CD4-positive, alpha-beta memory T cell (primary cell): ENCODE results near the gene MMP7. TPM values are rescaled to one million over a fixed set of nuclear protein-coding genes. Genes with fewer than 3 reads are reported as not detected.

ENCODE experiments used
- CTCF ChIA-PET: fragments of 350-600 bp; sonication (Branson Sonifier 250); formaldehyde crosslinking; loops from one replicate; lab custom pipeline; 2021; ENCODE audit warnings: inconsistent platforms; ENCODE audit not compliant: partially characterized antibody; lab: Charles Lee
- POLR2A ChIA-PET: fragments of 350-600 bp; sonication (Branson Sonifier 250); formaldehyde crosslinking; loops from one replicate; lab custom pipeline; 2021; ENCODE audit not compliant: partially characterized antibody; lab: Charles Lee
- DNase-seq, 5 donors: peaks; one replicate each; pipeline versions ENCODE4 v3.0.0 to v3.0.0-alpha.2; 2020 to 2022; ENCODE audit warnings: mixed read lengths in 1 of 5
- H3K27ac ChIP-seq: one replicate; pipeline ENCODE4 v1.7.0; 2013; ENCODE audit warnings: low read depth, low read length
- H3K27me3 ChIP-seq: 2 replicates; pipeline ENCODE4 v1.7.0; 2013; ENCODE audit warnings: mild to moderate bottlenecking, low read length, moderate library complexity; ENCODE audit not compliant: insufficient read depth
- H3K36me3 ChIP-seq: 2 replicates; pipeline ENCODE4 v1.7.0; 2013; ENCODE audit warnings: mild to moderate bottlenecking, low read length, moderate library complexity; ENCODE audit not compliant: insufficient read depth
- H3K4me1 ChIP-seq: 2 replicates; pipeline ENCODE4 v1.7.0; 2013; ENCODE audit warnings: mild to moderate bottlenecking, low read length, moderate library complexity; ENCODE audit not compliant: insufficient read depth
- H3K4me3 ChIP-seq, 2 donors: one replicate each; pipeline ENCODE4 v1.7.0; 2013; ENCODE audit warnings: low read length in 2 of 2, mild to moderate bottlenecking in 1 of 2
- H3K9me3 ChIP-seq, 2 donors: one replicate each; pipeline ENCODE4 v1.7.0; 2013; ENCODE audit warnings: low read length in 2 of 2, control low read depth in 1 of 2; ENCODE audit not compliant: control insufficient read depth in 1 of 2
- H3K27ac Mint-ChIP-seq, 7 donors: one replicate each; pipeline ENCODE4 v1.8.0; 2020 to 2021; ENCODE audit warnings: mixed read lengths in 7 of 7, mild to moderate bottlenecking in 6 of 7, inconsistent platforms in 3 of 7, moderate library complexity in 3 of 7
- H3K27me3 Mint-ChIP-seq, 2 donors: one replicate each; pipeline ENCODE4 v1.8.0; 2020 to 2021; ENCODE audit warnings: mixed read lengths in 2 of 2
- H3K36me3 Mint-ChIP-seq, 2 donors: one replicate each; pipeline ENCODE4 v1.8.0; 2020 to 2021; ENCODE audit warnings: mixed read lengths in 2 of 2, inconsistent platforms in 1 of 2, mild to moderate bottlenecking in 1 of 2
- H3K4me1 Mint-ChIP-seq, 4 donors: one replicate each; pipeline ENCODE4 v1.8.0; 2020 to 2021; ENCODE audit warnings: mixed read lengths in 4 of 4, mild to moderate bottlenecking in 1 of 4
- H3K4me3 Mint-ChIP-seq, 8 donors: one replicate each; pipeline ENCODE4 v1.8.0; 2020 to 2021; ENCODE audit warnings: mixed read lengths in 8 of 8, mild to moderate bottlenecking in 7 of 8, moderate library complexity in 6 of 8, inconsistent platforms in 3 of 8
- H3K9me3 Mint-ChIP-seq, 8 donors: one replicate each; pipeline ENCODE4 v1.8.0; 2020 to 2021; ENCODE audit warnings: mixed read lengths in 8 of 8, mild to moderate bottlenecking in 5 of 8, inconsistent platforms in 3 of 8, moderate library complexity in 1 of 8
- intact Hi-C: fragments of 100-400 bp; cut with micrococcal nuclease; formaldehyde crosslinking; loops from one replicate; pipeline ENCODE4 v1.15.1; 2023
- polyA plus RNA-seq, 2 donors: library from polyadenylated mRNA; unstranded; fragments of 300-500 nt; fragmentation: Illumina TruSeq; gene quantifications; one replicate each; pipeline ENCODE4 v1.2.3, GENCODE V29; 2021
- total RNA-seq, 2 experiments: library from RNA; stranded (reverse); gene quantifications; one replicate each; pipeline ENCODE4 v1.2.3, GENCODE V29; 2021

MMP7 gene
- total and polyA plus RNA-seq, 4 experiments from 2014 or later: not detected

DNA sequence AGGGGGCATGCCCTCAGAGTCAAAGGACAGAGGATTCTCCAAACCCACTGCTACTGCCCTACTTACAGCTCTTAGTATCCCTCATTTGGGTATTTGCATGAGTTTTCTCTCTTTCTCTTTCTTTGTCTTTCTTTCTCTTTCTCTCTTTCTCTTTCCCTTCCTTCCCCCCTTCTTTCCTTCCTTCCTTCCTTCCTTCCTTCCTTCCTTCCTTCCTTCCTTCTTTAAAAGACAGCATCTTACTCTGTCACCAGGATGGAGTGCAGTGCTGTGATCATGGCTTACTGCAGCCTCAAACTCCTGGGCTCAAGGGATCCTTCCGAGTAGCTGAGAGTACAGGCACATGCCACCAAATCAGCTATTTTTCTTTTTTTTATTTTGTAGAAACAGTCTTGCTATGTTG, 14.0 kb upstream of the MMP7 start:
- CTCF ChIA-PET: interaction anchor here (0.7 to 2.5 kb wide), 3 partner anchors 8 to 1919 kb away, joined by 3 to 10 read pairs (median 4); no protein-coding TSS in a partner anchor
- peaks cover 0 to 4% of the 10 kb centered on the region in 2 donors for H3K27me3 Mint-ChIP-seq
- peaks cover 0 to 3% (median 0%) of the 10 kb centered on the region in 4 donors for H3K4me1 Mint-ChIP-seq
- no peak overlapping the region for H3K4me3 Mint-ChIP-seq
- intact Hi-C loops: no loop called here
- H3K27ac Mint-ChIP-seq: no peak overlapping the region
- no peaks in the 10 kb centered on the region for H3K36me3 Mint-ChIP-seq
- no peak overlapping the region for H3K4me3 ChIP-seq
- no peak overlapping the region for H3K27ac ChIP-seq
- H3K9me3 Mint-ChIP-seq: no peaks in the 10 kb centered on the region
- no peaks in the 10 kb centered on the region for H3K4me1 ChIP-seq
- H3K27me3 ChIP-seq: no peaks in the 10 kb centered on the region
- no peaks in the 10 kb centered on the region for H3K9me3 ChIP-seq
- DNase-seq: no peak
- no peaks in the 10 kb centered on the region for H3K36me3 ChIP-seq
- POLR2A ChIA-PET: no interaction called here

DNA sequence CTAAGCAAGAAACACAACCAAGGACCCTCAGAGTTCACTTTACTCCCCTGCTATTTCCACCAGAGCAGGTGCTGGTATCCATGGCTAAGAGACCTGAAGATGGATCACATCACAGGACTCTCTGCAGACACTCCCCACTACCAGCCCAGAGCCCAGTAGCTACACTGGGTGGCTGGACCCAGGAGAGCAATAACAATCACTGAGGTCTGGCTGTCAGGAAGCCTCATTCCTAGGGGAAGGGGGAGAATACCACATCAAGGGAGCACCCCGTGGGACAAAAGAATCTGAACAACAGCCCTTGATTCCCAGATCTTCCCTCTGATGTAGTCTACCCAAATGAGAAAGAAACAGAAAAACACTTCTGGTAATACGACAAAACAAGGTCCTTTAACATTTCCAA, 9.0 kb upstream of the MMP7 start:
- H3K27ac ChIP-seq: no peak overlapping the region
- H3K36me3 ChIP-seq: no peaks in the 10 kb centered on the region
- ChIA-PET CTCF (no interaction called here), POLR2A (no interaction called here)
- Mint-ChIP-seq H3K9me3 (no peaks in the 10 kb centered on the region), H3K27me3 (peaks cover 6 to 10% of the 10 kb centered on the region in 2 donors), H3K4me3 (no peak overlapping the region), H3K36me3 (no peaks in the 10 kb centered on the region), H3K4me1 (peaks cover 0 to 2% (median 0%) of the 10 kb centered on the region in 4 donors), H3K27ac (no peak overlapping the region)
- H3K4me3 ChIP-seq: no peak overlapping the region
- DNase-seq: no peak
- no peaks in the 10 kb centered on the region for H3K9me3 ChIP-seq
- peaks cover under 1% of the 10 kb centered on the region for H3K27me3 ChIP-seq
- H3K4me1 ChIP-seq: no peaks in the 10 kb centered on the region
- intact Hi-C loops: no loop called here

GRCh38 chr11:102538932-102539331, 8.4 kb upstream of the MMP7 start:
- H3K4me1 Mint-ChIP-seq: peaks cover 0 to 1% (median 0%) of the 10 kb centered on the region in 4 donors
- H3K27ac Mint-ChIP-seq: no peak overlapping the region
- H3K9me3 Mint-ChIP-seq: no peaks in the 10 kb centered on the region
- H3K36me3 ChIP-seq: no peaks in the 10 kb centered on the region
- no peak overlapping the region for H3K4me3 Mint-ChIP-seq
- H3K27me3 ChIP-seq: peaks cover 5% of the 10 kb centered on the region
- H3K4me3 ChIP-seq: no peak overlapping the region
- H3K4me1 ChIP-seq: no peaks in the 10 kb centered on the region
- intact Hi-C loops: no loop called here
- DNase-seq: no peak
- H3K9me3 ChIP-seq: no peaks in the 10 kb centered on the region
- no peaks in the 10 kb centered on the region for H3K36me3 Mint-ChIP-seq
- no peak overlapping the region for H3K27ac ChIP-seq
- CTCF ChIA-PET: no interaction called here
- H3K27me3 Mint-ChIP-seq: peaks cover 6 to 13% of the 10 kb centered on the region in 2 donors
- POLR2A ChIA-PET: no interaction called here

- H3K9me3 Mint-ChIP-seq: no peaks in the 10 kb centered on the region
- Histone ChIP-seq H3K9me3 (no peaks in the 10 kb centered on the region), H3K27me3 (peaks cover 5% of the 10 kb centered on the region), H3K4me3 (no peak overlapping the region), H3K4me1 (no peaks in the 10 kb centered on the region), H3K27ac (no peak overlapping the region), H3K36me3 (no peaks in the 10 kb centered on the region)
- no peaks in the 10 kb centered on the region for H3K36me3 Mint-ChIP-seq
- peak overlapping the region in 1 of 7 donors; percentile 4 for H3K27ac Mint-ChIP-seq
- H3K4me1 Mint-ChIP-seq: peaks cover 0 to 1% (median 0%) of the 10 kb centered on the region in 4 donors
- no peak overlapping the region for H3K4me3 Mint-ChIP-seq
- CTCF ChIA-PET: interaction anchor here (1.0 kb wide), 1 partner anchor 9 kb away, joined by 5 read pairs; no protein-coding TSS in a partner anchor
- POLR2A ChIA-PET: no interaction called here
- H3K27me3 Mint-ChIP-seq: peaks cover 9 to 13% of the 10 kb centered on the region in 2 donors
- intact Hi-C loops: no loop called here
- no peak for DNase-seq
Observed at GRCh38 chr11:102534261-102534872, 3.8 kb upstream of the MMP7 start.

DNA sequence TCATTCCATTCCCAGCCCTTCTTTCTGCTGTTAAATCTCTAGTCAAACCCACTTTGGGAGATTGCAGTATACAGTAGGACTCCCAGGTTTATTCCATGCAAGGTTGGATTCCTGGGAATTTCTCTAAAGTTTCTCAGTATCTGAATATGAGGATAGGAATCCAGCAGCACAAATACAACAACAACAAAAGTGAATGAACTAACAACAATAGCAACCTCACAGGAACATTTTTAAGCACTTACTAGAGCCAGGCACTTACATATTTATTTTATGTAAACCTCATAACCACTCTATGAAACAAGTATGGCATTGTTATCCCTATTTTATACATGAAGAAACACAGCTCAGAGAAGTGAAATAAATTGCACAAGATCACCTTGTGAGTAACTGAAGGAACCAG, 1.9 kb downstream of the MMP7 start:
- no peaks in the 10 kb centered on the region for H3K36me3 ChIP-seq
- DNase-seq: no peak
- no peak overlapping the region for H3K4me3 Mint-ChIP-seq
- H3K27me3 Mint-ChIP-seq: peaks cover 2 to 4% of the 10 kb centered on the region in 2 donors
- no peak overlapping the region for H3K27ac Mint-ChIP-seq
- CTCF ChIA-PET: no interaction called here
- no peaks in the 10 kb centered on the region for H3K9me3 Mint-ChIP-seq
- H3K27ac ChIP-seq: no peak overlapping the region
- H3K4me1 Mint-ChIP-seq: peaks cover 0 to 6% (median 4%) of the 10 kb centered on the region in 4 donors
- POLR2A ChIA-PET: no interaction called here
- H3K4me1 ChIP-seq: no peaks in the 10 kb centered on the region
- no peak overlapping the region for H3K4me3 ChIP-seq
- H3K9me3 ChIP-seq: no peaks in the 10 kb centered on the region
- no peaks in the 10 kb centered on the region for H3K36me3 Mint-ChIP-seq
- intact Hi-C loops: no loop called here
- no peaks in the 10 kb centered on the region for H3K27me3 ChIP-seq

- intact Hi-C loops: no loop called here
- Mint-ChIP-seq H3K4me1 (peaks cover under 1 to 6% (median 4%) of the 10 kb centered on the region in 4 donors), H3K9me3 (no peaks in the 10 kb centered on the region), H3K4me3 (no peak overlapping the region), H3K27me3 (peaks cover under 1 to 1% of the 10 kb centered on the region in 2 donors), H3K27ac (no peak overlapping the region), H3K36me3 (no peaks in the 10 kb centered on the region)
- Histone ChIP-seq H3K27ac (no peak overlapping the region), H3K36me3 (no peaks in the 10 kb centered on the region), H3K4me3 (no peak overlapping the region), H3K27me3 (no peaks in the 10 kb centered on the region), H3K4me1 (no peaks in the 10 kb centered on the region), H3K9me3 (no peaks in the 10 kb centered on the region)
- no peak for DNase-seq
- ChIA-PET POLR2A (no interaction called here), CTCF (no interaction called here)
Observed at GRCh38 chr11:102527684-102528083, 2.9 kb downstream of the MMP7 start.

DNA sequence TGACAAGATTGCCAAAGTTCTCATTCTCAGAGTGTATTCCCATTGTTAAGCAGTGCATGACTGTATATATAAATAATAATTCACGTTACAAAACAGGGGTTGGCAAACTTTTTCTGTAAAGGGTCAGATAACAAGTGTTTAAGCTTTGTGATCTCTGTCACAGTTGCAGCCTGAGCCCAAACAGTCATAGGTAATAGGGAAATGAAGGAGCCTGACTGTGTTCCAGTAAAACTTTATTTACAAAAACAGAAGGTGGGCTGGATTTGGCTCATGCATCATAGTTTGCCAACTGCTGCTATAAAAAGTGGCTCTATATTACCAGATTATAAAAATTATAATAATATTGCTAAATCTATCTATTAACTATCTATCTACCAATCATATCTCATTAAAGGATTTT, 3.5 kb downstream of the MMP7 start:
- Histone ChIP-seq H3K36me3 (no peaks in the 10 kb centered on the region), H3K27ac (no peak overlapping the region), H3K4me3 (no peak overlapping the region), H3K9me3 (no peaks in the 10 kb centered on the region), H3K4me1 (no peaks in the 10 kb centered on the region), H3K27me3 (no peaks in the 10 kb centered on the region)
- H3K4me1 Mint-ChIP-seq: peaks cover 2 to 6% (median 4%) of the 10 kb centered on the region in 4 donors
- no peak for DNase-seq
- peaks cover 1 to 2% of the 10 kb centered on the region in 2 donors for H3K27me3 Mint-ChIP-seq
- ChIA-PET CTCF (no interaction called here), POLR2A (no interaction called here)
- H3K27ac Mint-ChIP-seq: no peak overlapping the region
- no peak overlapping the region for H3K4me3 Mint-ChIP-seq
- intact Hi-C loops: no loop called here
- H3K36me3 Mint-ChIP-seq: no peaks in the 10 kb centered on the region
- no peaks in the 10 kb centered on the region for H3K9me3 Mint-ChIP-seq
